Pancreas (tissue), 10 donors: ENCODE results near the gene PLA2G15. TPM values are rescaled to one million over a fixed set of nuclear protein-coding genes. Genes with fewer than 3 reads are reported as not detected.

Source experiments
- ATAC-seq, 4 donors: fragments of 200-7000 bp; cut with Tn5 transposase; one replicate each; pipeline versions ENCODE4 v1.8.0 to v1.9.1; 2020; ENCODE audit warnings: mild to moderate bottlenecking in 4 of 4, moderate library complexity in 4 of 4
- DNase-seq, 6 donors: peaks; one replicate each; pipeline ENCODE4 v3.0.0-alpha.2; 2020
- FAIRE-seq: peaks from 2 replicates; lab custom pipeline; 2012; peaks lifted over from hg19 to GRCh38; lab: Jason Lieb, UNC
- H3K27ac ChIP-seq, 4 donors: fragments of 200-600 bp; sonication (generic); 1 replicate in 3 of 4; 2 replicates in 1 of 4; pipeline versions ENCODE4 v1.5.0 to v1.8.0; 2020
- H3K27me3 ChIP-seq, 4 donors: fragments of 200-600 bp; one replicate each; pipeline ENCODE4 v1.8.0; 2021
- H3K36me3 ChIP-seq, 3 donors: fragments of 200-600 bp; sonication (generic) in 1 of 3; one replicate each; pipeline versions ENCODE4 v1.5.0 to v1.8.0; 2020 to 2021
- H3K4me1 ChIP-seq, 3 donors: fragments of 200-600 bp; one replicate each; pipeline ENCODE4 v1.8.0; 2021
- H3K4me3 ChIP-seq, 4 donors: fragments of 200-600 bp; sonication (generic) in 2 of 4; one replicate each; pipeline versions ENCODE4 v1.5.0 to v1.8.0; 2020 to 2021
- H3K9me3 ChIP-seq, 4 donors: fragments of 200-600 bp; one replicate each; pipeline ENCODE4 v1.8.0; 2021
- whole genome bisulfite sequencing, 2 donors: extraction: QIAGEN DNeasy Blood & Tissue Kit; methylation state at CpG; one replicate each; pipeline ENCODE4 v1.1.7; 2013; 5-methylcytosine and 5-hydroxymethylcytosine counted together
- intact Hi-C, 3 donors: fragments of 100-400 bp; cut with DNase I; formaldehyde crosslinking; loops; one replicate each; pipeline versions ENCODE4 v1.11.1 to v1.14.2; 2022
- polyA plus RNA-seq, 2 donors: library from polyadenylated mRNA; stranded (reverse); fragments of 200-250 nt; gene quantifications; one replicate each; pipeline ENCODE4 v1.2.3, GENCODE V29; 2013
- total RNA-seq, 6 donors: library from RNA; stranded (reverse); fragmentation: NEBNext Ultra II Directional in 4 of 6; extraction: Animal tissue kit (Norgen Biotek cat#: 25700) in 4 of 6; gene quantifications; one replicate each; pipeline versions ENCODE4 v1.2.1 to v1.2.4, GENCODE V29; 2021 to 2023
- TF ChIP-seq, protein P1 (sequence below), 4 donors: fragments of 200-600 bp; sonication (generic) in 3 of 4; IDR thresholded peaks; one replicate each; pipeline versions ENCODE4 v1.5.0 to v1.8.0; 2021; ENCODE audit warnings: antibody characterized with exemption in 4 of 4
- donor health status: healthy with polysubstance abuse.
- donor health status: DM: no; HTN: no; CAD: no; lungs with moderate emphysema.
- donor health status: DM: no; HTN: no; CAD: no.
- donor health status: control.
- donor health status: control.
- donor health status: Bipolar disorder and iron deficiency.
- donor health status: DM: yes; HTN: yes; CAD: no.
- donor health status: DM: no; HTN: no; CAD: no.
- donor health status: DM: no; HTN: no; CAD: no.
- donor health status: DM: yes; HTN: yes; CAD: no.

PLA2G15 gene
- total and polyA plus RNA-seq, 8 donors = 3.5 to 14.1 (median 5.6) TPM

DNA sequence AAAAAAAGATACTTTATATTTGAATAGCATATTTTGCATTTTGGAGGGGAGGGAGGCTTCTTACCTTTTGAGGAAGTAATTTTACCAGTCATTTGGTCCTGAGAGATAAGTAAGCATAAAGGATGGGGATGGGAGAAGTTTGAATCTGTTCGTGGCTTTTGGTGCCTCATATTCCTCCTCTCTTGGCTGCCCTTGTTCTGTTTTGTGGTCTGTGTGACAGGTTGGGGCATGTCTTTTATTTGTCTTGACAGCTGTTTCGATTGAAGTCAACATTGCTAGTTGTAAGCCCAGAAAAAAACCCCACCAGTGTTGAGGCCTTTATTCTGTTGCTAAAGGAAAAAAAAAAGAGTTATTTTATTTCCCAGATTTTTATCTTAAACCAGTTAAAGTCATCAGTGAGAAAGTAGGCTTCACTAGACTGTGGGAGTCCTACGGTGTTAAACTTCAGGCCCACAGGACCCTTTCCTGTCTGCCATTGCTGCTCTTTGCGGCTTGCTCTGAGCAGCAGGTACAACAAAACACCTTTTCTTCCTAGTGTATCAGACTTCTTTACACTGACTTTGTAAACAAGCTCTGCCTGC lies 30.5 kb downstream of the PLA2G15 start:
- ATAC-seq = no peak

DNA sequence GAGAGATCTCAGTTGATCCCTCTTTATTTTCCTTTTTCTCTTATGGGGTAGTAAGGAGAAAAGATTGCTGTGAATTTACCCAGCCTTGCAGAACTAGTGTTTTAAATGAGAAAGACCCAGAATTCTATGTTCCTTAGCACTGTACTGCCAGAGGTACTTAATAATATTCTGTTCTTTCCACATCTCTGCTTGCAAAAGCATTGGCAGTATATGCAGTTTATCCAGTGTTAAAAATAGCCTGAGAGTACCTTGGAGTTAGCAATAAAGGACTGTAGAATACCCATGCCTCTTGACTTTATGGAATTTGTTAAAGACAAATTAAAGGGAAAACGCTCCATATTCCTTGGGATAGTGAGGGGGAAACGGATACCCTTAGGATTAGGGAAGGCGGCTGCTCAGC lies 31.1 kb downstream of the PLA2G15 start:
- intact Hi-C loops = no loop called here
- Histone ChIP-seq H3K4me3 (no peak overlapping the region), H3K9me3 (no peaks in the 10 kb centered on the region), H3K27me3 (no peaks in the 10 kb centered on the region), H3K36me3 (no peaks in the 10 kb centered on the region), H3K27ac (no peak overlapping the region), H3K4me1 (peaks cover 0 to 6% (median 0%) of the 10 kb centered on the region in 3 donors)
- FAIRE-seq (no peak), ATAC-seq (no peak), DNase-seq (no peak)
- TF ChIP-seq, protein P1, sequence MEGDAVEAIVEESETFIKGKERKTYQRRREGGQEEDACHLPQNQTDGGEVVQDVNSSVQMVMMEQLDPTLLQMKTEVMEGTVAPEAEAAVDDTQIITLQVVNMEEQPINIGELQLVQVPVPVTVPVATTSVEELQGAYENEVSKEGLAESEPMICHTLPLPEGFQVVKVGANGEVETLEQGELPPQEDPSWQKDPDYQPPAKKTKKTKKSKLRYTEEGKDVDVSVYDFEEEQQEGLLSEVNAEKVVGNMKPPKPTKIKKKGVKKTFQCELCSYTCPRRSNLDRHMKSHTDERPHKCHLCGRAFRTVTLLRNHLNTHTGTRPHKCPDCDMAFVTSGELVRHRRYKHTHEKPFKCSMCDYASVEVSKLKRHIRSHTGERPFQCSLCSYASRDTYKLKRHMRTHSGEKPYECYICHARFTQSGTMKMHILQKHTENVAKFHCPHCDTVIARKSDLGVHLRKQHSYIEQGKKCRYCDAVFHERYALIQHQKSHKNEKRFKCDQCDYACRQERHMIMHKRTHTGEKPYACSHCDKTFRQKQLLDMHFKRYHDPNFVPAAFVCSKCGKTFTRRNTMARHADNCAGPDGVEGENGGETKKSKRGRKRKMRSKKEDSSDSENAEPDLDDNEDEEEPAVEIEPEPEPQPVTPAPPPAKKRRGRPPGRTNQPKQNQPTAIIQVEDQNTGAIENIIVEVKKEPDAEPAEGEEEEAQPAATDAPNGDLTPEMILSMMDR (IDR thresholded peaks at IDR 0.05) = no peak
- 82 to 84% methylated on average over 3 of the region's 3 CpGs for WGBS, 2 donors

More for the DNA sequence above, 30.5 kb downstream of the PLA2G15 start:
- Histone ChIP-seq H3K9me3 (no peaks in the 10 kb centered on the region), H3K27me3 (no peaks in the 10 kb centered on the region), H3K36me3 (no peaks in the 10 kb centered on the region), H3K4me1 (peaks cover 0 to 6% (median 0%) of the 10 kb centered on the region in 3 donors), H3K27ac (no peak overlapping the region), H3K4me3 (no peak overlapping the region)
- DNase-seq (no peak), FAIRE-seq (no peak)
- intact Hi-C loops = no loop called here
- TF ChIP-seq, protein P1 (IDR thresholded peaks at IDR 0.05) = no peak
- 74 to 80% methylated on average over 4 of the region's 4 CpGs for WGBS, 2 donors

DNA sequence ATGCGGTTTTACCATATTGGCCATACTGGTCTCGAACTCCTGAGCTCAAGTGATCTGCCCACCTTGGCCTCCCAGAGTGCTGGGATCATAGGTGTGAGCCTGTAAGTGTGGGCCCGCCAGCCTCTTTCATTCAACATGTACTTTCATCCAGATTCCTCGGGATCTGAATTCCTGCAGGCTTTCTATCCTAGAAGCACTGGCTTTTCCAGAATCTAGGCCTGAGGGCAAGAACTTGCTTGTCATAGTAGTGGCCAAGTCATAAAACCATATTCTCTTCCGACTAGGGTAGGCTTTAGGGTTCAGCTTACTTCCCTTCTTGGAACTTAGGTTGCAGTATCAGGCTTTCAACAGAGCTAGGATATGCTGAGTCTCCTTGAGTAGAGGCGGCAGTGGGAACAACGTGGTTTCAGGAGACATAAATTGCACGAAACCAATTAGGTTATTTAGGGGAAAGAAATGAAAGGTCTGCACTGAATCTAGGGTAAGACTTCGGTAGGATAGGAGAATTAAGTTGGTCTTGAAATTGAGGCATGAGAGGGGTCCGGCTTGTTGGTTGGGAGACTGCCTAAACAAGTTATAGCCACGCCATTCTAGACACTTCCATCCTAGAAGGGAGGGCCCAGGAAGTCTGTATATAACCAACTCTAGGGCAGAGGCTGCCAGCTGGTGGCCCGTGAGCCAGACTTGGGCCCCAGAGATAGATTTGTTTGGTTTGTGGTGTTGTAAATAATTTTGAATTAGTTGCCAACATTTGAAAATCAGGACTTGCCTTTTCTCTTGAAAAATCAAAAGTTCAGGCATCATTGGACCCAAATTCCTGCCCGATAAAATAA lies 34.8 kb downstream of the PLA2G15 start:
- Histone ChIP-seq H3K9me3 (no peaks in the 10 kb centered on the region), H3K27ac (no peak overlapping the region), H3K4me3 (no peak overlapping the region), H3K4me1 (no peaks in the 10 kb centered on the region), H3K36me3 (no peaks in the 10 kb centered on the region), H3K27me3 (no peaks in the 10 kb centered on the region)
- TF ChIP-seq, protein P1 (IDR thresholded peaks at IDR 0.05) = no peak
- DNase-seq = no peak
- ATAC-seq = no peak
- FAIRE-seq = no peak
- WGBS, 2 donors = 86 to 89% methylated on average over 13 of the region's 13 CpGs
- intact Hi-C loops = no loop called here

DNA sequence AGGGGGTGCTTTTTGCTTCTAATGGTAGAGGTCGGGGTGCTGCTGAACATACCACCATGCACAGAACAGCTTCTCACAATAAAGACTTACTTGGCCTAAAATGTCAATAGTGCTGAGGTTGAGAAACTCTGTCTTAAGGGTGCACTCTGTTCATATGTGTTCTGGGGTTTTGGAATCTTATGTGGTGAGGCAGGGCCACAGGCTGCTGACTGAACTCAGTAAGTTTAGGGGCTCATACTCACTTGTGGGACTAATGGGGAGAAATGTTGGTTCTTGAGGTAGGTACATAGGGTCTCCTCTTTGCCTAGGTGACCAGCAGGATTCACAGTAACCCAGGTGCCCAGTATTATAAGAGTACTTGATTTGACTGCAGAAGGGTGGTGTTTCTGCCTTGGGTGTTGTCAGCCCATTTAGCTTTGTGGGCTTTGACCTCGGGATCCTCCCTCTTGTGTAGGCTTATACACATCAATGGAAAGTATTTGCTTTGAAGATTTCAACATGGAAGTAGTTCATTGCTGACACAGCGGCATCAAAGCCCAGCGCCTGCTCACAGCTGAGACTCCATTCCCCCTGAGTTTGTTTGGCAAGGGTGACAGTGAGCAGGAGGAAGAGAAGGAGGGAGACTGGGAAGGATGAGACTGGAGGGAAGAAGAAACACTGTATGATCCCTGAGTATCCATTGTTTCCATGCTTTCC lies 36.3 kb downstream of the PLA2G15 start:
- no peaks in the 10 kb centered on the region for H3K4me1 ChIP-seq
- intact Hi-C loops = no loop called here
- H3K27me3 ChIP-seq = no peaks in the 10 kb centered on the region
- FAIRE-seq = no peak
- no peaks in the 10 kb centered on the region for H3K36me3 ChIP-seq
- H3K27ac ChIP-seq = no peak overlapping the region
- no peak overlapping the region for H3K4me3 ChIP-seq
- TF ChIP-seq, protein P1 (IDR thresholded peaks at IDR 0.05) = no peak
- 80 to 88% methylated on average over 4 of the region's 4 CpGs for WGBS, 2 donors
- no peak for DNase-seq
- ATAC-seq = no peak
- no peaks in the 10 kb centered on the region for H3K9me3 ChIP-seq
